HCT116 (cell line): Measurements from ENCODE around the gene UPB1. TPM values are rescaled to one million over a fixed set of nuclear protein-coding genes. Genes with fewer than 3 reads are reported as not detected.

Source experiments
- ATAC-seq: fragments of 200-7000 bp; cut with Tn5 transposase; 2 replicates; pipeline ENCODE4 v1.9.1; 2020; ENCODE audit warnings: mild to moderate bottlenecking, moderate library complexity
- BruUV-seq: library from RNA; stranded (reverse); fragments of 400-500 nt; replicated peaks from 2 replicates; lab custom pipeline; 2021; lab: Mats Ljungman, UMichigan
- CTCF ChIA-PET: fragments of 300-600 bp; sonication (Branson Sonifier 250); formaldehyde crosslinking; loops from one replicate; lab custom pipeline; 2021; ENCODE audit warnings: antibody characterized with exemption; lab: Charles Lee
- POLR2A ChIA-PET: fragments of 300-600, 350-600 bp; sonication (Branson Sonifier 250); formaldehyde crosslinking; loops from one replicate; lab custom pipeline; 2021; ENCODE audit warnings: antibody characterized with exemption; lab: Charles Lee
- RAD21 ChIA-PET, 2 experiments: fragments of 300-600 bp; sonication (Branson Sonifier 250); formaldehyde crosslinking; loops; one replicate each; lab custom pipeline; 2023; ENCODE audit warnings: low total read pairs in 2 of 2; ENCODE audit not compliant: uncharacterized antibody in 2 of 2, unreplicated experiment in 2 of 2, low non-redundant PET in 1 of 2; lab: Charles Lee
- DNase-seq: peaks from one replicate; pipeline ENCODE4 v3.0.0-alpha.2; 2010; ENCODE audit warnings: low read depth, low spot score
- H2AFZ ChIP-seq: fragments of 200-600 bp; shearing (Covaris generic), sonication (generic); 2 replicates; pipeline ENCODE4 v1.6.1; 2017; ENCODE audit warnings: low read depth, mixed run types, mixed read lengths, antibody characterized with exemption, low read length; ENCODE audit not compliant: poor library complexity, severe bottlenecking
- H3K27ac ChIP-seq: 2 replicates; pipeline ENCODE4 v1.5.1; 2012; ENCODE audit warnings: low read depth, low read length
- H3K27me3 ChIP-seq: fragments of 200-600 bp; sonication (generic); 2 replicates; pipeline ENCODE4 v1.6.1; 2016; ENCODE audit warnings: mixed run types, low read length, mixed read lengths; ENCODE audit not compliant: insufficient read depth
- H3K36me3 ChIP-seq, 2 experiments: fragments of 200-500 bp in 1 of 2; fragments of 200-600 bp in 1 of 2; sonication (Bioruptor generic) in 1 of 2; sonication (generic) in 1 of 2; 2 replicates each; pipeline versions ENCODE4 v1.5.1 to v1.6.1; 2014 to 2016; ENCODE audit warnings: low read length in 2 of 2, inconsistent platforms in 1 of 2, mixed read lengths in 1 of 2, mixed run types in 1 of 2; ENCODE audit not compliant: insufficient read depth in 2 of 2, control insufficient read depth in 1 of 2
- H3K4me1 ChIP-seq, 2 experiments: fragments of 200-600 bp in 1 of 2; sonication (generic) in 1 of 2; 2 replicates each; pipeline versions ENCODE4 v1.5.1 to v1.6.1; 2012 to 2017; ENCODE audit warnings: low read length in 2 of 2, inconsistent platforms in 1 of 2, mild to moderate bottlenecking in 1 of 2, mixed read lengths in 1 of 2, mixed run types in 1 of 2, moderate library complexity in 1 of 2; ENCODE audit not compliant: insufficient read depth in 2 of 2, control insufficient read depth in 1 of 2
- H3K4me2 ChIP-seq: fragments of 200-600 bp; sonication (generic); 2 replicates; pipeline ENCODE4 v1.6.1; 2017; ENCODE audit warnings: mixed run types, low read length, mixed read lengths
- H3K4me3 ChIP-seq, 2 experiments: fragments of 200-600 bp in 1 of 2; sonication (generic) in 1 of 2; replicated peaks in 1 of 2; 2 replicates each; pipeline ENCODE4 v1.5.1; 2011 to 2016; ENCODE audit warnings: low read length in 2 of 2, control low read depth in 1 of 2, low read depth in 1 of 2, mild to moderate bottlenecking in 1 of 2, mixed read lengths in 1 of 2, mixed run types in 1 of 2
- H3K79me2 ChIP-seq: fragments of 200-600 bp; sonication (generic); 2 replicates; pipeline ENCODE4 v1.6.1; 2017; ENCODE audit warnings: mild to moderate bottlenecking, mixed run types, low read length, moderate library complexity, mixed read lengths; ENCODE audit not compliant: insufficient read depth
- H3K9ac ChIP-seq: fragments of 200-600 bp; sonication (generic); 2 replicates; pipeline ENCODE4 v1.6.1; 2016; ENCODE audit warnings: low read length, mixed read lengths
- H3K9me2 ChIP-seq: fragments of 200-600 bp; sonication (generic), shearing (Covaris generic); 2 replicates; pipeline ENCODE4 v1.6.1; 2017; ENCODE audit warnings: mixed run types, mild to moderate bottlenecking, moderate library complexity; ENCODE audit not compliant: insufficient read depth
- H3K9me3 ChIP-seq, 2 experiments: fragments of 200-500 bp in 1 of 2; fragments of 200-600 bp in 1 of 2; sonication (Bioruptor generic) in 1 of 2; sonication (generic) in 1 of 2; 2 replicates each; pipeline ENCODE4 v1.6.1; 2014 to 2017; ENCODE audit warnings: low read length in 2 of 2, mixed read lengths in 2 of 2, inconsistent platforms in 1 of 2, low read depth in 1 of 2, mild to moderate bottlenecking in 1 of 2, mixed run types in 1 of 2, moderate library complexity in 1 of 2; ENCODE audit not compliant: control insufficient read depth in 1 of 2, insufficient read depth in 1 of 2
- H4K20me1 ChIP-seq: fragments of 200-600 bp; sonication (generic), shearing (Covaris generic); 2 replicates; pipeline ENCODE4 v1.6.1; 2017; ENCODE audit warnings: mixed run types, mild to moderate bottlenecking, moderate library complexity; ENCODE audit not compliant: insufficient read depth
- CBX3 ChIP-seq: IDR thresholded peaks from 2 replicates; pipeline ENCODE4 v1.6.1; 2012; ENCODE audit warnings: low read depth
- CEBPB ChIP-seq: IDR thresholded peaks from 2 replicates; pipeline ENCODE4 v1.6.1; 2012; ENCODE audit warnings: low read depth
- CTCF ChIP-seq, 3 experiments: fragments of 200-600 bp in 1 of 3; sonication (generic) in 1 of 3; IDR thresholded peaks in 2 of 3; conservative IDR thresholded peaks in 1 of 3; 2 replicates each; pipeline ENCODE4 v1.5.1; 2012 to 2017; ENCODE audit warnings: low read depth in 2 of 3, low read length in 2 of 3, antibody characterized with exemption in 1 of 3, borderline replicate concordance in 1 of 3, control low read depth in 1 of 3, mild to moderate bottlenecking in 1 of 3, mixed read lengths in 1 of 3, mixed run types in 1 of 3, moderate library complexity in 1 of 3; ENCODE audit not compliant: insufficient read depth in 1 of 3
- EGR1 ChIP-seq: IDR thresholded peaks from 2 replicates; pipeline ENCODE4 v1.6.1; 2012; ENCODE audit warnings: low read depth
- ELF1 ChIP-seq: IDR thresholded peaks from 2 replicates; pipeline ENCODE4 v1.6.1; 2012; ENCODE audit warnings: low read depth, borderline replicate concordance
- EZH2 ChIP-seq: fragments of 200-600 bp; sonication (generic); IDR thresholded peaks from 2 replicates; pipeline ENCODE4 v1.6.1; 2017; ENCODE audit warnings: antibody characterized with exemption, mixed run types
- EZH2phosphoT487 ChIP-seq: fragments of 200-600 bp; IDR thresholded peaks from 2 replicates; pipeline ENCODE4 v1.6.1; 2018; ENCODE audit warnings: antibody characterized with exemption, borderline replicate concordance
- JUND ChIP-seq: IDR thresholded peaks from 2 replicates; pipeline ENCODE4 v1.6.1; 2012
- POLR2A ChIP-seq: IDR thresholded peaks from 2 replicates; pipeline ENCODE4 v1.7.0; 2011; ENCODE audit warnings: borderline replicate concordance; ENCODE audit not compliant: insufficient read depth, insufficient read length; ENCODE audit errors: extremely low read depth
- POLR2AphosphoS5 ChIP-seq: IDR thresholded peaks from 2 replicates; pipeline ENCODE4 v1.6.1; 2011; ENCODE audit warnings: mild to moderate bottlenecking, low read depth, low read length, moderate library complexity
- REST ChIP-seq: IDR thresholded peaks from 2 replicates; pipeline ENCODE4 v1.6.1; 2012; ENCODE audit warnings: low read depth
- SIN3A ChIP-seq: IDR thresholded peaks from 2 replicates; pipeline ENCODE4 v1.6.1; 2012; ENCODE audit warnings: low read depth
- SRF ChIP-seq: IDR thresholded peaks from 2 replicates; pipeline ENCODE4 v1.6.1; 2012; ENCODE audit warnings: low read depth
- TCF7L2 ChIP-seq: IDR thresholded peaks from 2 replicates; pipeline ENCODE4 v1.7.0; 2011; ENCODE audit warnings: borderline replicate concordance, inconsistent platforms; ENCODE audit not compliant: insufficient read depth, insufficient read length; ENCODE audit errors: extremely low read depth
- YY1 ChIP-seq: IDR thresholded peaks from 2 replicates; pipeline ENCODE4 v1.6.1; 2011; ENCODE audit warnings: low read length, low read depth, moderate library complexity, mild to moderate bottlenecking; ENCODE audit not compliant: insufficient replicate concordance; ENCODE audit errors: extremely low read depth
- ZFX ChIP-seq: fragments of 450-650 bp; IDR thresholded peaks from 2 replicates; pipeline ENCODE4 v1.6.1; 2017
- ZNF274 ChIP-seq: fragments of 200-500 bp; sonication (Bioruptor generic); IDR thresholded peaks from 2 replicates; pipeline ENCODE4 v1.6.1; 2014; ENCODE audit warnings: mild to moderate bottlenecking, low read depth, low read length, inconsistent platforms
- intact Hi-C: fragments of 100-400 bp; cut with micrococcal nuclease; formaldehyde crosslinking; loops from 2 replicates; pipeline ENCODE4 v1.10.0; 2022
- total RNA-seq: library from RNA; stranded (reverse); gene quantifications from one replicate; pipeline ENCODE4 v1.2.1, GENCODE V29; 2021; ENCODE audit not compliant: unreplicated experiment
- TF ChIP-seq, protein P1 (sequence below): IDR thresholded peaks from 2 replicates; pipeline ENCODE4 v1.6.1; 2012
- TF ChIP-seq, protein P2 (sequence below): IDR thresholded peaks from 2 replicates; pipeline ENCODE4 v1.6.1; 2012

Gene UPB1
- total RNA-seq, 1 experiment from 2014 or later: 0.27 TPM

- TF ChIP-seq EZH2 (no peak), ELF1 (no peak), EGR1 (no peak), SIN3A (no peak), REST (no peak), CEBPB (no peak), ZFX (no peak), CTCF (IDR thresholded peaks at IDR 0.05 in 2 of 3, conservative IDR thresholded peaks at IDR 0.05 in 1 of 3; ENCODE audit: borderline replicate concordance in 1 of 3, insufficient read depth in 1 of 3, low read depth in 2 of 3, low read length in 2 of 3) (no peak), POLR2A (no peak), SRF (no peak), POLR2AphosphoS5 (no peak), CBX3 (no peak), EZH2phosphoT487 (no peak), TCF7L2 (no peak), ZNF274 (no peak), YY1 (no peak), JUND (no peak)
- TF ChIP-seq, protein P1, sequence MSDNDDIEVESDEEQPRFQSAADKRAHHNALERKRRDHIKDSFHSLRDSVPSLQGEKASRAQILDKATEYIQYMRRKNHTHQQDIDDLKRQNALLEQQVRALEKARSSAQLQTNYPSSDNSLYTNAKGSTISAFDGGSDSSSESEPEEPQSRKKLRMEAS: no peak
- TF ChIP-seq, protein P2, sequence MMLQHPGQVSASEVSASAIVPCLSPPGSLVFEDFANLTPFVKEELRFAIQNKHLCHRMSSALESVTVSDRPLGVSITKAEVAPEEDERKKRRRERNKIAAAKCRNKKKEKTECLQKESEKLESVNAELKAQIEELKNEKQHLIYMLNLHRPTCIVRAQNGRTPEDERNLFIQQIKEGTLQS: no peak
- Histone ChIP-seq H3K9me3 (no peaks in the 10 kb centered on the region), H3K27ac (no peak overlapping the region), H3K9me2 (no peaks in the 10 kb centered on the region), H3K9ac (no peak overlapping the region), H3K4me1 (peaks cover 11 to 14% of the 10 kb centered on the region in 2 experiments), H4K20me1 (no peaks in the 10 kb centered on the region), H3K27me3 (no peaks in the 10 kb centered on the region), H3K4me3 (no peak overlapping the region), H3K4me2 (no peak overlapping the region), H3K36me3 (no peaks in the 10 kb centered on the region), H2AFZ (no peak overlapping the region), H3K79me2 (no peaks in the 10 kb centered on the region)
- intact Hi-C loops: loop anchor here (2.0 to 10.0 kb wide), 3 partner anchors 101 to 539 kb away; partner anchors contain the start of genes GSTT2 and SUSD2
- DNase-seq (no peak), ATAC-seq (no peak)
- RAD21 ChIA-PET: no interaction called here
- POLR2A ChIA-PET: no interaction called here
- BruUV-seq: no TSS peak
- CTCF ChIA-PET: interaction anchor here (1.0 kb wide), 1 partner anchor 102 kb away, joined by 4 read pairs; no protein-coding TSS in a partner anchor
Measured at GRCh38 chr22:24523873-24524272, 28.7 kb downstream of the UPB1 start.
